ENCODE data around the gene EPHB1.
"Not testable (repeated sequence)": the region's sequence is repeated elsewhere in the genome, so short reads cannot be mapped to it uniquely, and the experiment has no call there.

EPHB1 gene

DNA sequence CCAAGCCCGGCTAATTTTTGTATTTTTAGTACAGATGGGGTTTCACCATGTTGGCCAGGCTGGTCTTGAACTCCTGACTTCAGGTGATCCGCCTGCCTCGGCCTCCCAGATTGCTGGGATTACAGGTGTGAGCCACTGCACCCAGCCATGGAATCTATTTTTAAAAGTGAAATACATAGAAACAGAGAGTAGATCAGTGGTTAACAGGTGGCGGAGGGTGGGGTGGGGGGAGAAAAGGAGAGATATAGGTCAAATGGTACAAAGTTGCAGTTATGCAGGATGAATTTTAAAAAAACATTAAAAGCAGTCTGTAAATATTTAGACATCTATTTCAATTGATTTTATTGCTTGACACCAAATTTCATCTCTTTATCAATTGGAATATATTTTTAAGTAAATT, 6.8 kb upstream of the EPHB1 start:
- not testable (repeated sequence) for DNase-seq

DNA sequence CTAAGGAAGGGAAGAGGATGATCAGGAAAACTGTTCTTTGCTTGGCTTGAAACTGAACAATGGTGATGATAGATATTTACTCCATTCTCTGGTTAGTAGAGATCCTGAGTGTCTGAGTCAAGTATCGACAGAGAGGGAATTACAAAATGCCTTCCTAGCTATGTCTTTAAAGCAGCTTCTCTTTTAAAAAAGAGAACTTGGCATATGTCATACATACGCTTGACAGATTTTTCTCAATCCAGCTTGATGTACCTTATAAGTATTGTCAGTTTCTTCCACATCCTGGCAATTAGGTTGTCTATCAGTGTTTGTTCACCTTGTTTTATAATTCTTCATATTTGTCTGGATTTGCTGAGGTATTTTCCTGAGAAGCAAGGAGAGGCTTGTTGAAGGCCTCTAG, 5.0 kb upstream of the EPHB1 start:
- DNase-seq: no peak

DNA sequence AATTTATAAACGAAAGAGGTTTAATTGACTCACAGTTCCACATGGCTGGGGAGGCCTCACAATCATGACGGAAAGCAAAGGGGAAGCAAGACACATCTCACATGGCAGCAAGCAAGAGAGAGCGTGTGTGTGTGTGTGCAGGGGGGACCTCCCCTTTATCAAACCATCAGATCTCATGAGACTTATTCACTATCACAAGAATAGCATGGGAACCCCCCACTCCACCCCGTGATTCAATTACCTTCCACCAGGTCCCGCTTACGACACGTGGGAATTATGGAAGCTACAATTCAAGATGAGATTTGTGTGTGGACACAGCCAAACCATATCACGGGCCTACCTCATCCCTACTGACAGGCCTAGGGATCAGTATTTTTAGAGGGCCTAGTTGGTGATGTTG, 3.1 kb upstream of the EPHB1 start:
- DNase-seq: no peak

DNA sequence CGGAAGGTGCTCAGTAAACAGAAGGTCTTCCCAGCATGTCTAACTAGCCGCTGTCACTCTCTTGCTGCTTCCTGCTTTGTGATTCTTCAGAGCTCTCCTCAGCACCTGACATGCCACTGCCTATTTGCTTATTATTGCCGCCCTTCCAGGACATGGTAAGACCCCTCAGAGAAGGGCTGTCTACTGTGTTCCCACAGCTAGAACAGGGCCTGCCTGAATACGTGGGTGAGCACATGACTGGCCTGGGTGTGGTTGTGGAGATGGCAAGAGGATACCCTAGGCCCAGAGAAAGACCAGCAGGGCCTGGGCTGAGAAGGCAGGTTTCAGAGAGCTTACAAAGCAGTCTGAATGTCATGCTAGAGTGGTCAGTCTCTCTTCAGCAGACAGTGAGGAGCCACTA, 2.4 kb upstream of the EPHB1 start:
- DNase-seq: no peak

DNA sequence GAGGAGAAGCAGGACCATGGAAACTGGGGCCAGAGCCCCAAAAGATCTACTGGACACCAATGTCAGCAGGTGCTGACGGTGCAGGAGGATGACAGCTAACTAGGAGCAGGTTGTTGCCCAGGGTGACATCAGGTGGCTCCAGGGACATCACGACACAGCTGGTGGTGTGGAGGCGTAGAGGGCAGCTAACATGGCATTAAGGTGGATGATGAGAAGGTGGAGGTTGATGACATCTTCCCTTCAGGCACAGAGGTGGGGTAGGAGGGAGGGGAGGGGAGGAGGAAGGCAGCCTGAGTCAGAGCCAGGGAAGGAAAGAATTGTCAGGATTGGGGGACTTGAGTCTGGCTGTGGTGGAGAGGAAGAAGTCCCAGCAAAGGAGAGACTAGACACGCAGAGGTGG, 1.5 kb upstream of the EPHB1 start:
- DNase-seq: no peak

DNA sequence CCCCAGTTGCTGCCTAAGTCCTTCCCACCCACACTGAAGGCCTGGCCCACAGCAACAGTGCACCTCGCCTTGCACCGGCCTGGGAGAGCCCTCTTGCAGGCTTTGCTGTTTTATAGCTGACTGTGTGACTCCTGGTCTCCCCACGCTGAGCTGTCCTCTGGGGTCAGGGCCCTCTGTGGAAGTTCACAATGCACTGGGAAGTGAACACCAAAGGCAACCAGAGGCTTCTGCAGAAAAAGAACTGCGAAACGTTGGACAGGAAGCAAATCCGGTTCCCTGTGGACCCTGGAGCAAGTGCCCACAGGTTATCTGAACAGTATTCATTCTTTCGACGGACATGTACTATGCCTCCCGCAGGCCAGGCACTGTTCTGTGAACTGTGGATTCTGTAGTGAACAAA, 737 bp upstream of the EPHB1 start:
- no peak for DNase-seq

DNA sequence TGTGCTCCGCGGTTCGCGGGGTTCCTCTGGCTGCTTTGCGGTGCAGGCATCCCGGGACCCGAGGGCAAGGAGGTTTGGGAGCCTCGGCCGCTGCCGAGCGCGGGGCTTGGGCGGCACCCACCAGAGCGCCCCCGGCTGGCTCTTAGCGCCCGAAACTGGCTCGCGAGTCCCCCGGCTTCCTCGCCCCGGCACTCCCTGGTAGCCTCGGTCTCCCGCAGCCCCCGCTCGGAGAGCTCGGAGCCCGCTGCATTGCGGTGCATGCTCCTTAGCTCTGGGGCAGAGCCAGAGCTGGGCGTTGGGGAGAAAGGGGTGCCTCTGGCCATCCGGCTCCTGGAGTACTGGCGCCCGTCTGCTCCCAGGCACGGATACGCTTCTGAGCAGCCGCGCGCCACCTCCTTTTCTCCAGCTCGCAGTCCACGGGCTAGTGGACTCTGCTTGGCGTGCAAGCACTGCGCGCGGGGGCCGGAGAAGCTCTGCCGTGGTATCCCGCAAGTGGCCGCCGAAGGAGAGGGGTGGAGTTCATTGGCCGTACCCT, 753 bp downstream of the EPHB1 start:
- peak; percentile 6 for DNase-seq

DNA sequence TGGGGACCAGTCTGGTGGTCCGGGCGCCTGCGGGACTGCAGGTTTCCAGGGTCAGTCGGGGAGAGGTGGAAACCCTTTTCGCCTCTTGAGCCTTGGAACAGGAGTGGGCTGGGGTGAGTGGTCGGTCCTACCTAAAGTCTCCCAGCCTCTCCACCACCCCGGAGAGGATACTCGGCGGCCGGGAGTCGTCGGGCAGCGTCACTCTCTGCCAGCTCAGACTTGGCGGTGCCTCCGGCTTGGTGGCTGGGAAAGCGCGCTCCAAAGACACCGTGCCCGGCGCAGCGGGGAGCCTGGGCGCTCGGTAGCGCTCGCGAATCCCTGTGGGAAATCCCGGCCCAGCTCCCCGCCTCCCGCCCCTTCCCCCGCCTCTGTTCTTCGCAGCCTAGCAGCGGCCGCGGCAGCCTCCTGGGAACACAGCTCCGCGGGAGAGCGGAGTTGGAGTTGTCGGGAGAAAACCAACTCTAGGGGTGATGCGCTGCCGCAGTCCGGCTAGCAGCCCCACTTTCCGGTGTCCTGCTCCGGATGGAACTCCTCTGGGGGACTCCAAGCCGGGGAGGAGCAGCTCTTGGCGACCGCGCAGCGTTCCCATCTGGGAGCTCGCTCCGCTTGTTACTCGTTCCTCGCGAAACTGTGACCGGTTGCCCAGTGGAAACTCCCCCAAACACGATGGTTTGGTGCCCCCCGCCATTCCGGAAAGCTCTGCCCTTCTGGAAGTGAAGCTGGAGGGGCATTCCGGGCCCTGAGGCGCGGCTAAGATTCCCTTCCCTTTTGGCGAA, 1.4 kb downstream of the EPHB1 start:
- DNase-seq: peak; percentile 11

DNA sequence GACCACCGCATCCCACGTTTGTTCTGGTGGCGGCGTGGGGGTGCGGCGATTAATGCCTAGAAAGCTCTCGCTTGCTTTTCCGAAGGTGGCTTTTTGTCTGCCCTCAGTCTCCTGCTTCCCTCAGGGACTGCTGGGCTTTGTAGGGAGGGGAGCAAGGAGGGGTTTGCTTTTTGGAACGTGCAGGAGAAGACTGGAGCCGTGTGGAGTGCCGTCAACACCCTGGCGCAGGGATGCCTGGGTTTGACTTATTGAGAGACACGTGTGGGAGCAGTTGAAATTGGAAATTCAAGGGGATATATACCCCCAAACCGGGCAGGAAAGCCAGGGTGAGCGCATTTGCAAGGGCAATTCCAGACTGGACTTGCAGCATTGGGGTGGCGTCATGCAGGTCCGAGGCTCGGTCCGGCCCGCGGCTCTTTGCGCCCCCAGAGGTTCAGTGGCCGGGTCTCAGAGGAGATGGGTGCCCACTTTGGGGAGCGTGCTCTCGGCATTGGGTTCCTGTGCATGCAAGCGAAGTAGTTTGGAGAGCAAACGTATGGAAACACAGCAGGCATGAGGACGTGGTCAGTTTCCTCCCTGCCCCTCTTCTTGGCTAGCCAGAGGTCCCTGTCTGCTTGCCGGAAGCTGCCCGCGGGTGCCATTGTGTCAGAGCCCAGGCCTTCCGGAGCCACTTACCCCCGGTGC, 2.1 kb downstream of the EPHB1 start:
- no peak for DNase-seq

DNA sequence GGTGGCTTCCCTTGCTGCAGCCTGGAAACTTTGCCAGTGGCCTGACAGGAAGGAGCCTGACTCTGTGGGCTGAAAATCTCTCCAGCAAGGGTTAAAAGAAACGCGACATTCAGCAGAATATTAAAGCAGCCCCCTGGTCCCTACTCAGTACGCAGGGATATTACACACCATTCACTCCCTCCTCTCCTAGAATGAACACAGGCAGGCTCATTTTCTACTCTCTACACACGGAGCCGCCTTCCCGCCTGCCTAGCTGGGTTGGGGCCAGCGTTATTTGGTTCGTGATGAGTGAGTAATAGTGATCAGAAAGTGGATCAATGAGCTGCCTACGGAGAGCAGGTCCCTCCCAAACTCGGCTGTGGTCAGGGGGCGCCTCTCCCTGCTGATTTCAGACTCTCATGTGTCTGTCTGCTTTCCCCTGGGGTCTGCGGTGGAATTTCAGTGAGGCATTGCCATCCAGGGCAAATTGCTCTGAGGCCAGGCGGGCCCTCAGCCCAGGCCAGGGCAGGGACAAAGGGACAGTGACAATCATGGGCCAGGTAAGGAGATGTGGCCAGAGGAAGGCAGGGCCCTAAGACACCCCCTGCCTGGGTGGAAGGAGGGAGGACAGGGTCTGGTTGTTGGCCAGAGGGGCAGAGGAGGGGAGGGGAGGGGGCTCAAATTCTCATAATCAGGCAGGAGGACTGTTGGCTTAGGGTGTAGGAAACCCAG, 2.8 kb downstream of the EPHB1 start:
- no peak for DNase-seq

DNA sequence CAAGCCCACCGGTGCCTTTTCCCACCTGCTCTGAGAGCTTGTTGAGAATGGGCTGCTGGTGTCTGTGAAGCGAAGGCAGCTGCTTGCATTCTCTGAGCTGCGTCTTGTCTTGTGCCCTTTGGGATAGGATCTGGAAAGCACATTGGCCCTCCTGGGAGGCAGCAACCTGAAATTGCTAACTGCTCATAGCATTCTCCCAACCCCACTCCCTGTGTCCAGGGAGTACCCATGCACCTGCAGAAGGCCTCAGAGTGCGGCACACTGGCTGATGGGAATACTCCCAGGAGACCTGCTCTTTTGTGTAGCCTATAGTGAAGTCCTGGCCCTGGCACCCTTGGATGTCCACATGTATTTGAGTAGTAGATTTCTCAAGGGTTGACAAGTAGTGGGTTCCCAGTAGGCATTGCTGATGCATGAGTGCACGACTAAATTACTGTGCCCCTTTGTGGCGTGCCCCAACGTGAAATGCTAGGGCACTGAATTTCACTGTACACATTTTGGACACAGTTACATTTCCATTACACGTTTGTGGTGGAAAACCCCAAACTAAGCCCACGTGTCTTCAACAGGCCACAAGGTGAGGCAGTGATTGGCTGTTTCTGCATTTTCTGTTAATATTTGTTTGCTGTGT, 3.7 kb downstream of the EPHB1 start:
- DNase-seq: no peak

DNA sequence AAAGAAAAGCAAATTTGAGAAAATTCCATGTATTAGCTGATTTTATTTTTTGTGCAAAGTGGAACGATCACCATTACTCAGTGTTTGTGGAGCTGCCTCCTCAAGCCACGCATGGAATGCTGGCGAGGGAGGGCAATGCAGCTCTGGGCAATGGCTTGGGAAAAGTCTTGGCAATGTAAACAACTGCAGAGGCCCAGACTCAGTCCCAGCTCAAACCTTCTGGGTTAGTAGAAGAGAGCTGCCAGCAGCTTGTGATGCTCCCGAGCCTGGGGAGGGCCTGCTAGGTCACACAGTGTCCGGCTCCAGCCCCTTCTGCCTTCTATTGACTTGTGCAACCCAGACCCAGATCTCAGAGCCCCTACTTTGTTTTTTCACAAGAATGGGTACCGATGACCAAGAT, 4.3 kb downstream of the EPHB1 start:
- no peak for DNase-seq

DNA sequence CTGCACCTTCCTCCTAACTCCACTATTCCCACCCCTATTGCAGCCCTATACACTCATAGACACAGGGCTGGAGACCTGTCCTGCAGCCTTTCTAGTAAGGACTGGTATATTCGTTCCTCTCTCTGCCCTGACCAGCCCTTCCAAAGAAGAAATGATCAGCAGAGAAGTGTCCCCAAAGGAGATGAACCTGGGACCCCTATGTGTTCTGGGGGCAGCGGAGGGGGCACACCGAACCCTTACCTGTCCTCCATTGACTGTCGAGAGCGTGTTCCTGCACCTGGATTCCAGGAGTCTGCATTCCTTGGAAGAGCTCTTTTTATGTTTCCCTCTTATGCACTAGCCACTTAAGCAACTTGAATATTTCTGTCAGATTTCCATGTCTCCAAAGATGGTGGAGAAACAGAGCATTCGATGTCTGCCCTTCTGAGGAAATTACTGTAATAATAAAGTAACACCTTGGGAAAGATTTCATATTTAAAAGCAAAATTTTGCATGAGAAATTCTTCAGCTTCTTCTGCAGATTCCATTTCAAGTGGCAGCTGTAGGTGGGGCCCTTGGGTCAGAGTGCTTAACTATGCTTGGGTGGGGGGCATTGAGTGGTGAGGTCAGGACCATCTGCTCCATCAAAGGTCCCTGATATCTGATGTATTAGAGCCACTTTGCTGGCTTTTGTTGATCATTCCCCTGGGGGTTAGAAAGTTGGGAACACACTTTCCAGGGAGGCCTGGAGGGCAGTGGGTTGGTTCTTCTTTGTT, 6.3 kb downstream of the EPHB1 start:
- DNase-seq: no peak

DNA sequence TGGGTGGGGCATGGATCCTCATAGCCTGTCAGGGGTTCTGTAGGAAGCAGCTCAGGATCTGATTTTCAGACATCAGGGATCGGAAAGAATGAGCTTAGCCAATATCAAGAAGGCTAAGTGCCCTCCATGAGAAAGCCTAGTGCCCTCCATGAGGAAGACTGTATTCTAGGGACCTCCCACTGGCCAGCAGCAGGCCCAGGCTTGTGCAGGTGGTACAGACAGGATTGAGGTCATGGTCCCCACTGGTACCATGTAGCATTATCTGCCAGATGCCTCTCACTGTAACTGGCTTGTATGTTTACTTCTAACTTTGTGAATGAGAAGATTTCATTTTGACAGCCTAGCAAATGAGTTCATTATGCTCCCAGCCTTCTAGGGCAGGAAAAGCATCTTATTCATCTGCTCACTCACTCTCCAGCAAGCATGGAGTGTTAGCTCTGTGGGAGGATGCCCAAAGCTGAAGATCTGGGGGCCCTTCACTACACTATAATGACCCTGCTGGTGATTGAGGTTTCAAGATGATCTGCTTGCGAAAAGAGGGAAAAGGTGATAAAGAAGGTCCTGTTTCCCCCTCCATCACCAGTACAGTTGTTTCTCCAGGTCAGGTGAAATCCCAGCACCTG, 7.5 kb downstream of the EPHB1 start:
- DNase-seq: no peak

DNA sequence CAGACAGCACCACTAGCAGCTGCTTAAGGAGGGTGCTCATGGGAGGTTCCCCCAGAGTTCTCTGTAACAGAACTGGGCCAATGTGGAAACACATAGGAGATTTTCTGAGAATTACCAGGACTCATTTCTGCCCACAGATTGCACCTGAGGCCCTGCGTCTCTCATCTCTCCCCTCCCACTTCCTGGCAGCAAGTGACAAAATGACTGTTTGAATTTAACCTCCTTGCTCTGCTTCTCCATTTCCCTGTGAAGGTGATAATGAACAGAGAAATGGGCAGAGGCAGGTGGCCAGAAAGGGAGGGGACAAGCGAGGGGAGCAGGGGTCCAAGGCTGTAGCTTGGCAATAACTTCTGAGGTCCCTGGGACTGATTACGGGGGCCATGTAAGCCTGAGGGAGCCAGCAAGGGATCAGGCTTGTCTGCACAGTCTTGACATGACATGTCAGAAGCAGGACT, 8.0 kb downstream of the EPHB1 start:
- no peak for DNase-seq

DNA sequence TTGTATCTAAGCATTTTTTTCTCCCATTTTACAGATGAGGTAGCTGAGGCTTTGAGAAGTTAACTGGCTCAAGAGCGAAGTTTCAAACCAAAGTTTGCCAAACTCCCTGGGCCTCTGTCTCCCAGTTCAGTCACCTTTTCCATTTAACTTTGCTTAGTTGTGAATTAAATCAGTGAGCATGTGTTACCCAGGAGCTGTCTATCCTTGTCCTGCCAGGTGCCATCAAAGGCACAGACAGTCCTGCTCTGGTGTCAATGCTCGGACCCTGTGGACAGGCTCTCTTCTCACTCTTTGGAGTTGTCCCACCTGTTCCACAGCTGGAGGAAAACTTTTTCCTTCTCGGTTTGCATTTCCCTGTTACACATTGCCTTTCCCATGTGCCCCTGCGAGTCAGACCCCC, 8.6 kb downstream of the EPHB1 start:
- DNase-seq: no peak

DNA sequence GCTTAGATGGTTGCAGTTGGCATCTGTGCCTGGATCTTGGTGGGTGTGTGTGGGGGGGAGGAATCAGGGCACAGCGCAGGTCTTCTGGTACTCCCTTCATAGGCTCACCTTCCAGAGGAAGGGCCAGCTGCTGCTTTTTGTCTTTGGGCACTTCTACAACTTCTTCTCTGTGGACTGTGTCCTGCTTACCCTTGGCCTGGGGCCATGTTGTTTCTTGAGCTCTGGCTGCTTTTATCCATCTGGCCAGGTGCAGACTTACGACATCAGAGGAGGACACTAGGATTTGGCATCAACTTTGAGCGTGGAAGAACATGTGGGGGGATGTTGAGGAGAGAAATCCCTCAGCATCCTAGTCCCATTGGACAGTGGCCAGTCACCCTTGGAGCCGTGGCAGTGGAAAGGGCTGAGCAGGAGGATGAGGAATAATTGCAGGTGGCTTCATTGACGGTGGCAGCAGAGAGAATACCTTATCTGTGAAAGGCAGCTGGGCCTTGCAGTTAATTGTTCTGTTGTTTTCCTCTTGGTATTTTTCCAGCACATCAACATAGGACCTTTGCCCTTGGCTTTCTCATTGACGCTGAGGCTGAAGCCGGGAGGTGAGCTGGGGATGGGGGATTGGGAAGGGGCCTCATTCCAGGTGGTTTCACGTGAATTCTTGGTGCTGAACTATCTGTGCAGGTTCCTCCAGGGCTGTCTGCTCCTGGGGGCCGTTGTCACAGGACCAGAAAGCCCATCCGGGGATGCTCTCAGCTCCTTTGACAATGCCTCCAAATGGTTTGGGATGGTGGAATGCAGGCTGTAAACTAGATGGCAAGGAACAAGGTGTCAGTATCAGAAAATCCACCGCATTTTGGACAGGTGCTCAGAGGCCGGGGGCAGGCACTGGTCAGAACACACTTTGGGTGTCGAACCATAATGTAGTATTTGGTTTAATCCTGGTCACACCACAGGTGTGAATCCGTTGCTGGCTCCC, 9.7 kb downstream of the EPHB1 start:
- no peak for DNase-seq

DNA sequence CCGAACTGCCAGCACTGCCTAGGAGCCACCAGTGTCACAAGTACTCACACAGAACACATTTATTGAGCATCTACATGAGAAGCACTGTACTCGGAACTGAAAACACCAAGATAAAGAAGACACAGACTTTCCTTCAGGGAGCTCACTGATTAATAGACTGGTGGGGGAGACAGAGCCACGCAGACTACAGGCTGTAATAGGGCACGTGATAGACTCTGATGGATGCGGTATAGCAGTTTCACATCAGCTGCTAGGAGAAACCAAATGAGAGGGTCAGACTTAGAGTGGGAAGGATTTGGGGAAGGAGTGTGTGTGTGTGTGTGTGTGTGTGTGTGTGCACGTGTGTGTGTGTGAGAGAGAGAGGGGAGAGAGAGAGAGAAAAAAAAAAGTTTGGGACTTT, 12.1 kb downstream of the EPHB1 start:
- no peak for DNase-seq

DNA sequence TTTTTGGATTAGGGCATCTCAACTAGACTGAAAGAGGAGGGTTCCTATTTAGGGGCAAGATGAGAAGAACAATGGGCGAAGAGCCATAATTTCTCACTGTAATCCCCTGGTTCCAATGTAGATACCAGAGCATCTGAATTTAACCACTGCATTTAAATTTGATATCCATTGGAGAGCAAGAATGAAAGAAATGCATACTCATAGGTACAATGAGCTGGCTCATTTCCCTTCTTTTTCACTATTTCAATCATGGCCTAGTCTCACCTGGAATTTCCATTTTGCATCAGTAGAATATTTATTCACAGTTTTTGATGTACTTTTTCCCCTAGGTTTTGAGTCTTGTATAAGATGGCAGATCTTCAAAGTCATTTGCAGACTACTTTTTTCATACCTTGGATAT, 13.8 kb downstream of the EPHB1 start:
- no peak for DNase-seq

DNA sequence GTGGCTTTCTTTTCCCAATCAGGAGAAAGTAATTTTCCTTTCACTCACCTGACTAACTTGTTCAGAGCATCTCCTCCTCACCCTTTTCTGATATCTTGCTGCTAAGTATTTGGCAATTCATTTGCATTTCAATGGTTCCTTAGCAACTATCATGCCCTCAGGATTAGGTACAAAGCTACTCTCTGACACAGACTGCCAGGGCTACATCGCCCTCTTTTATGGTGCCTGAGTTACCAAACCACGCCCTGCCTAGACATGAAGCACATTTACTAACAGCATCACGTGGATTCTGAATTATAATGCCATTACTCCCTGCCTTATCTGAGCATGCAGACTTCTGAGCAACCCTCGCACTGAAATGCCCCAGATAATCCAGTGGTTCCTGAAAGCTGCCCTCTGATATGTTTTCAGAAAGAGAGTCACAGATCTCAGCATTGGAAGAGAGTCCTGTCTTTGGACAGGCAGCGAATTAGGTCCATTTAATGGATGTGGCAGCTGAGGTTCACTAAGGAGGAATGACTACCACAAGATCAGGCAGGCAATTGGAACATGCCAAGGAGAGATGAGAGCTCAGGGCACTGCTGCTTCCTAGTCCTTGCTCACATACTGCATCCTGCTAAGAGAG, 14.5 kb downstream of the EPHB1 start:
- no peak for DNase-seq

Data from EL (cell line).